H9 (cell line): ENCODE results near the gene PRRC2B. TPM values are rescaled to one million over a fixed set of nuclear protein-coding genes. Genes with fewer than 3 reads are reported as not detected.

Source experiments
- DNase-seq: peaks from one replicate; pipeline ENCODE4 v3.0.0-alpha.2; 2017
- H2AFZ ChIP-seq: one replicate; pipeline ENCODE4 v1.6.1; 2013; ENCODE audit warnings: mild to moderate bottlenecking, low read length, control low read depth, moderate library complexity
- H2AK5ac ChIP-seq: 2 replicates; pipeline ENCODE4 v1.6.1; 2013; ENCODE audit warnings: low read length, control low read depth, mixed read lengths; ENCODE audit not compliant: insufficient read length
- H2BK120ac ChIP-seq: one replicate; pipeline ENCODE4 v1.6.1; 2013; ENCODE audit warnings: low read depth, mild to moderate bottlenecking, low read length, control low read depth, inconsistent platforms; ENCODE audit not compliant: poor library complexity, severe bottlenecking
- H2BK12ac ChIP-seq: 2 replicates; pipeline ENCODE4 v1.6.1; 2013; ENCODE audit warnings: low read length, control low read depth, mixed read lengths, low read depth; ENCODE audit not compliant: insufficient read length
- H2BK15ac ChIP-seq: 2 replicates; pipeline ENCODE4 v1.6.1; 2013; ENCODE audit warnings: low read depth, low read length, control low read depth
- H2BK20ac ChIP-seq: one replicate; pipeline ENCODE4 v1.6.1; 2013; ENCODE audit warnings: low read depth, mild to moderate bottlenecking, low read length, control low read depth, inconsistent platforms; ENCODE audit not compliant: poor library complexity, severe bottlenecking
- H2BK5ac ChIP-seq: 2 replicates; pipeline ENCODE4 v1.6.1; 2013; ENCODE audit warnings: low read length, control low read depth, mixed read lengths; ENCODE audit not compliant: insufficient read length
- H3K14ac ChIP-seq: 2 replicates; pipeline ENCODE4 v1.6.1; 2013; ENCODE audit warnings: low read length, control low read depth; ENCODE audit not compliant: insufficient read depth
- H3K18ac ChIP-seq: 2 replicates; pipeline ENCODE4 v1.6.1; 2013; ENCODE audit warnings: low read depth, mild to moderate bottlenecking, mixed read lengths, low read length, control low read depth; ENCODE audit not compliant: insufficient read length
- H3K23ac ChIP-seq: 2 replicates; pipeline ENCODE4 v1.6.1; 2013; ENCODE audit warnings: low read length, control low read depth, mixed read lengths, low read depth; ENCODE audit not compliant: insufficient read length
- H3K23me2 ChIP-seq: 2 replicates; pipeline ENCODE4 v1.6.1; 2013; ENCODE audit warnings: low read depth, mild to moderate bottlenecking, mixed read lengths, low read length, control low read depth; ENCODE audit not compliant: insufficient read length, poor library complexity, severe bottlenecking
- H3K27ac ChIP-seq: 2 replicates; pipeline ENCODE4 v1.5.1; 2013; ENCODE audit warnings: low read length, control low read depth, mixed read lengths, low read depth; ENCODE audit not compliant: insufficient read length
- H3K27me3 ChIP-seq: 2 replicates; pipeline ENCODE4 v1.6.1; 2013; ENCODE audit warnings: low read length, control low read depth, inconsistent platforms; ENCODE audit not compliant: insufficient read depth
- H3K4ac ChIP-seq: 2 replicates; pipeline ENCODE4 v1.6.1; 2013; ENCODE audit warnings: low read depth, mild to moderate bottlenecking, control low read depth, inconsistent platforms, low read length, moderate library complexity
- H3K4me1 ChIP-seq: 2 replicates; pipeline ENCODE4 v1.6.1; 2013; ENCODE audit warnings: low read length, control low read depth, inconsistent platforms; ENCODE audit not compliant: insufficient read depth
- H3K4me2 ChIP-seq: 2 replicates; pipeline ENCODE4 v1.6.1; 2013; ENCODE audit warnings: low read length, control low read depth, mixed read lengths; ENCODE audit not compliant: insufficient read length, insufficient read depth
- H3K56ac ChIP-seq: 2 replicates; pipeline ENCODE4 v1.6.1; 2013; ENCODE audit warnings: low read depth, mild to moderate bottlenecking, mixed read lengths, low read length, control low read depth; ENCODE audit not compliant: insufficient read length
- H3K79me1 ChIP-seq: 2 replicates; pipeline ENCODE4 v1.6.1; 2013; ENCODE audit warnings: low read depth, mild to moderate bottlenecking, moderate library complexity, low read length, control low read depth, inconsistent platforms; ENCODE audit not compliant: insufficient read depth, poor library complexity, severe bottlenecking
- H3K79me2 ChIP-seq: 2 replicates; pipeline ENCODE4 v1.6.1; 2013; ENCODE audit warnings: low read length, control low read depth, inconsistent platforms; ENCODE audit not compliant: insufficient read depth
- H3K9ac ChIP-seq: 2 replicates; pipeline ENCODE4 v1.6.1; 2013; ENCODE audit warnings: low read length, control low read depth, mixed read lengths; ENCODE audit not compliant: insufficient read length; ENCODE audit errors: extremely low read depth
- H3K9me3 ChIP-seq: one replicate; pipeline ENCODE4 v1.6.1; 2013; ENCODE audit warnings: low read depth, low read length, inconsistent platforms; ENCODE audit not compliant: control insufficient read depth
- H3T11ph ChIP-seq: one replicate; pipeline ENCODE4 v1.6.1; 2013; ENCODE audit warnings: mild to moderate bottlenecking, low read length, control low read depth, inconsistent platforms
- H4K20me1 ChIP-seq: one replicate; pipeline ENCODE4 v1.6.1; 2013; ENCODE audit not compliant: control insufficient read depth, insufficient read length, insufficient read depth
- H4K5ac ChIP-seq: 2 replicates; pipeline ENCODE4 v1.6.1; 2013; ENCODE audit warnings: low read depth, mild to moderate bottlenecking, mixed read lengths, low read length, control low read depth; ENCODE audit not compliant: insufficient read length
- H4K8ac ChIP-seq: replicated peaks from 2 replicates; pipeline ENCODE4 v1.6.1; 2013; ENCODE audit warnings: low read length, control low read depth, mixed read lengths, low read depth; ENCODE audit not compliant: insufficient read length
- H4K91ac ChIP-seq: 2 replicates; pipeline ENCODE4 v1.6.1; 2013; ENCODE audit warnings: low read depth, mild to moderate bottlenecking, moderate library complexity, mixed read lengths, low read length, control low read depth; ENCODE audit not compliant: insufficient read length
- H3K27ac Mint-ChIP-seq, 3 experiments: 2 replicates in 2 of 3; 3 replicates in 1 of 3; pipeline ENCODE4 v1.8.0; 2020 to 2021; ENCODE audit warnings: mixed read lengths in 3 of 3, mild to moderate bottlenecking in 1 of 3, moderate library complexity in 1 of 3
- H3K27me3 Mint-ChIP-seq: 2 replicates; pipeline ENCODE4 v1.8.0; 2021; ENCODE audit warnings: low read depth, mild to moderate bottlenecking, moderate library complexity, mixed read lengths
- H3K36me3 Mint-ChIP-seq, 3 experiments: 2 replicates in 2 of 3; 3 replicates in 1 of 3; pipeline ENCODE4 v1.8.0; 2020 to 2021; ENCODE audit warnings: low read depth in 3 of 3, mixed read lengths in 3 of 3; ENCODE audit not compliant: insufficient read depth in 1 of 3
- H3K4me1 Mint-ChIP-seq, 2 experiments: 2 replicates each; pipeline ENCODE4 v1.8.0; 2020; ENCODE audit warnings: mixed read lengths in 2 of 2
- H3K4me3 Mint-ChIP-seq, 2 experiments: 2 replicates in 1 of 2; 3 replicates in 1 of 2; pipeline ENCODE4 v1.8.0; 2020 to 2021; ENCODE audit warnings: mild to moderate bottlenecking in 2 of 2, mixed read lengths in 2 of 2, moderate library complexity in 1 of 2
- H3K9me3 Mint-ChIP-seq, 2 experiments: 2 replicates in 1 of 2; 3 replicates in 1 of 2; pipeline ENCODE4 v1.8.0; 2020; ENCODE audit warnings: mild to moderate bottlenecking in 2 of 2, mixed read lengths in 2 of 2, moderate library complexity in 1 of 2
- CTCF ChIP-seq: fragments of 200-600 bp; sonication (generic); conservative IDR thresholded peaks from 3 replicates; pipeline ENCODE4 v1.8.0; 2021; ENCODE audit warnings: antibody characterized with exemption, mild to moderate bottlenecking
- WGBS: extraction: QIAGEN DNeasy Blood & Tissue Kit; methylation state at CpG from one replicate; pipeline ENCODE4 v1.1.7; 2013; ENCODE audit warnings: missing lambda C conversion rate, low lambda C conversion rate, mixed read lengths; ENCODE audit not compliant: insufficient read length; ENCODE audit errors: extremely low coverage; 5-methylcytosine and 5-hydroxymethylcytosine counted together
- total RNA-seq: library from RNA; stranded (reverse); gene quantifications from 2 replicates; pipeline ENCODE4 v1.2.1, GENCODE V29; 2021

The PRRC2B gene
- total RNA-seq, 1 experiment from 2014 or later: 251 TPM

- no peak overlapping the region for H3T11ph ChIP-seq
- H4K91ac ChIP-seq: no peak overlapping the region
- no peak overlapping the region for H2BK5ac ChIP-seq
- H4K8ac ChIP-seq: no peak overlapping the region
- Mint-ChIP-seq H3K4me3 (no peak overlapping the region; a peak in 1 of 5 replicates), H3K9me3 (no peaks in the 10 kb centered on the region), H3K27ac (peak overlapping the region; percentile 36 to 61 (median 46); a peak in 3 of 7 replicates), H3K4me1 (peaks cover 0 to 3% of the 10 kb centered on the region in 2 experiments; a peak in 1 of 4 replicates), H3K27me3 (peaks cover 2% of the 10 kb centered on the region; the same call in 1 of the 2 replicates), H3K36me3 (peaks cover 80 to 98% (median 98%) of the 10 kb centered on the region in 3 experiments)
- H3K14ac ChIP-seq: no peak overlapping the region
- H2BK15ac ChIP-seq: no peak overlapping the region
- H3K56ac ChIP-seq: no peak overlapping the region
- H2AK5ac ChIP-seq: no peak overlapping the region
- H3K79me1 ChIP-seq: no peaks in the 10 kb centered on the region
- H3K4ac ChIP-seq: no peak overlapping the region
- no peak overlapping the region for H3K18ac ChIP-seq
- H3K9ac ChIP-seq: no peak overlapping the region
- H4K5ac ChIP-seq: no peak overlapping the region
- no peak overlapping the region for H2BK20ac ChIP-seq
- no peak overlapping the region for H2AFZ ChIP-seq
- no peak overlapping the region for H3K27ac ChIP-seq
- no peaks in the 10 kb centered on the region for H3K9me3 ChIP-seq
- H3K4me2 ChIP-seq: no peak overlapping the region
- no peaks in the 10 kb centered on the region for H3K4me1 ChIP-seq
- no peaks in the 10 kb centered on the region for H3K23me2 ChIP-seq
- H3K79me2 ChIP-seq: no peaks in the 10 kb centered on the region
- no peaks in the 10 kb centered on the region for H4K20me1 ChIP-seq
- no peak for TF ChIP-seq CTCF
- DNase-seq: no peak
- no CpG with 5 or more reads among the region's 19 CpGs for WGBS
- no peak overlapping the region for H3K23ac ChIP-seq
- no peak overlapping the region for H2BK120ac ChIP-seq
- H3K27me3 ChIP-seq: no peaks in the 10 kb centered on the region
- no peak overlapping the region for H2BK12ac ChIP-seq
Measured at GRCh38 chr9:131481441-131482342, 87.8 kb downstream of the PRRC2B start.
